Endothelial cell of umbilical vein (primary cell): ENCODE data around the gene ZNF628. TPM values are rescaled to one million over a fixed set of nuclear protein-coding genes. Genes with fewer than 3 reads are reported as not detected.

Source experiments
- BruUV-seq: library from RNA; stranded (reverse); fragments of 400-500 nt; replicated peaks from 2 replicates; lab custom pipeline; 2021; lab: Mats Ljungman, UMichigan
- CTCF ChIA-PET: fragments of 300-600, 350-600 bp; sonication (Branson Sonifier 250); formaldehyde crosslinking; loops from one replicate; lab custom pipeline; 2021; ENCODE audit warnings: antibody characterized with exemption, inconsistent platforms; lab: Charles Lee
- POLR2A ChIA-PET: fragments of 300-600, 350-600 bp; sonication (Branson Sonifier 250); formaldehyde crosslinking; loops from one replicate; lab custom pipeline; 2021; ENCODE audit warnings: antibody characterized with exemption, inconsistent platforms; lab: Charles Lee
- DNase-seq: peaks from one replicate; pipeline ENCODE4 v3.0.0-alpha.2; 2011; ENCODE audit warnings: low read depth, low spot score
- FAIRE-seq: peaks from 2 replicates; lab custom pipeline; 2011; peaks lifted over from hg19 to GRCh38; lab: Jason Lieb, UNC
- H2AFZ ChIP-seq: 2 replicates; pipeline ENCODE4 v1.6.0; 2012; ENCODE audit warnings: low read depth, low read length, control low read depth, inconsistent platforms
- H3K27ac ChIP-seq: 2 replicates; pipeline ENCODE4 v1.5.1; 2011; ENCODE audit warnings: low read depth, mild to moderate bottlenecking, control low read depth, low read length, moderate library complexity; ENCODE audit not compliant: insufficient read depth
- H3K27me3 ChIP-seq, 2 experiments: 2 replicates each; pipeline versions ENCODE4 v1.6.0 to v1.6.1; 2011; ENCODE audit warnings: low read length in 2 of 2, mixed read lengths in 1 of 2; ENCODE audit not compliant: control insufficient read depth in 2 of 2, insufficient read depth in 2 of 2
- H3K36me3 ChIP-seq, 2 experiments: 2 replicates in 1 of 2; 3 replicates in 1 of 2; pipeline ENCODE4 v1.5.1; 2011; ENCODE audit warnings: low read length in 2 of 2, mild to moderate bottlenecking in 1 of 2, moderate library complexity in 1 of 2; ENCODE audit not compliant: control insufficient read depth in 2 of 2, insufficient read depth in 2 of 2; ENCODE audit errors: extremely low read depth in 1 of 2
- H3K4me1 ChIP-seq: 3 replicates; pipeline ENCODE4 v1.5.1; 2011; ENCODE audit warnings: mild to moderate bottlenecking, low read length; ENCODE audit not compliant: control insufficient read depth, insufficient read depth; ENCODE audit errors: extremely low read depth
- H3K4me2 ChIP-seq: 2 replicates; pipeline ENCODE4 v1.6.1; 2011; ENCODE audit warnings: low read length, control low read depth, mixed read lengths; ENCODE audit not compliant: insufficient read depth
- H3K4me3 ChIP-seq, 3 experiments: fragments of 200-600 bp in 1 of 3; sonication (generic), shearing (Covaris generic) in 1 of 3; replicated peaks in 1 of 3; 2 replicates each; pipeline ENCODE4 v1.5.1; 2011 to 2016; ENCODE audit warnings: control low read depth in 3 of 3, low read length in 3 of 3, mild to moderate bottlenecking in 2 of 3, inconsistent platforms in 1 of 3, low read depth in 1 of 3, moderate library complexity in 1 of 3; ENCODE audit not compliant: insufficient read depth in 1 of 3
- H3K79me2 ChIP-seq: 2 replicates; pipeline ENCODE4 v1.6.0; 2012; ENCODE audit warnings: low read length, inconsistent platforms; ENCODE audit not compliant: control insufficient read depth, insufficient read depth
- H3K9ac ChIP-seq: replicated peaks from 2 replicates; pipeline ENCODE3; 2011; ENCODE audit warnings: low read length, control low read depth; ENCODE audit not compliant: insufficient read depth; ENCODE audit errors: extremely low read depth
- H3K9me1 ChIP-seq: replicated peaks from 3 replicates; pipeline ENCODE4 v1.6.0; 2011; ENCODE audit warnings: mild to moderate bottlenecking, low read length; ENCODE audit not compliant: control insufficient read depth, insufficient read depth; ENCODE audit errors: extremely low read depth
- H3K9me3 ChIP-seq: replicated peaks from 2 replicates; pipeline ENCODE4 v1.5.1; 2012; ENCODE audit warnings: low read length, inconsistent platforms; ENCODE audit not compliant: control insufficient read depth, insufficient read depth
- H4K20me1 ChIP-seq: replicated peaks from 2 replicates; pipeline ENCODE3; 2011; ENCODE audit warnings: mild to moderate bottlenecking, low read length; ENCODE audit not compliant: control insufficient read depth, insufficient read depth; ENCODE audit errors: extremely low read depth
- EZH2 ChIP-seq: IDR thresholded peaks from 2 replicates; pipeline ENCODE4 v1.6.1; 2012; ENCODE audit warnings: borderline replicate concordance, low read depth, mild to moderate bottlenecking, moderate library complexity, low read length, inconsistent platforms; ENCODE audit not compliant: severe bottlenecking
- FOS ChIP-seq: IDR thresholded peaks from 2 replicates; pipeline ENCODE4 v1.6.1; 2011; ENCODE audit warnings: mild to moderate bottlenecking, low read length, moderate library complexity, borderline replicate concordance; ENCODE audit not compliant: insufficient read depth
- GATA2 ChIP-seq: IDR thresholded peaks from 2 replicates; pipeline ENCODE4 v1.7.0; 2011; ENCODE audit warnings: low read depth, mild to moderate bottlenecking, moderate library complexity, mixed read lengths, low read length; ENCODE audit not compliant: insufficient read length, insufficient read depth
- JUN ChIP-seq: IDR thresholded peaks from 2 replicates; pipeline ENCODE4 v1.6.1; 2011; ENCODE audit warnings: borderline replicate concordance, low read depth; ENCODE audit not compliant: insufficient read length, insufficient read depth
- MYC ChIP-seq: IDR thresholded peaks from one replicate; pipeline ENCODE4 v1.6.1; 2011; ENCODE audit warnings: mild to moderate bottlenecking, low read depth, low read length
- POLR2A ChIP-seq: IDR thresholded peaks from 2 replicates; pipeline ENCODE4 v1.6.1; 2012; ENCODE audit warnings: low read depth, mild to moderate bottlenecking, control low read depth, low read length
- POLR2AphosphoS5 ChIP-seq: IDR thresholded peaks from 2 replicates; pipeline ENCODE4 v1.6.1; 2012; ENCODE audit warnings: low read depth, mild to moderate bottlenecking, control low read depth, low read length, moderate library complexity; ENCODE audit not compliant: insufficient read depth
- dilution Hi-C: fragments of 300-500 bp; cut with MboI; formaldehyde crosslinking; loops from one replicate; pipeline ENCODE4 v1.15.0; 2019; ENCODE audit warnings: low sequenced_read_pairs; ENCODE audit not compliant: extremely low pct_ligation_motif_present
- intact Hi-C: fragments of 100-400 bp; cut with micrococcal nuclease; formaldehyde crosslinking; loops from one replicate; pipeline ENCODE4 v1.10.0; 2022
- polyA plus RNA-seq, 4 experiments: library from polyadenylated mRNA; depleted of rRNA in 3 of 4; stranded (reverse) in 3 of 4; unstranded in 1 of 4; fragments of >200 nt; gene quantifications; 2 replicates each; pipeline versions ENCODE4 v1.2.1 to v1.2.3, GENCODE V29; 2011 to 2012; ENCODE audit warnings: missing spikeins in 1 of 4
- total RNA-seq: library from RNA; stranded (reverse); gene quantifications from 2 replicates; pipeline ENCODE4 v1.2.3, GENCODE V29; 2021
- TF ChIP-seq, protein P1 (sequence below): IDR thresholded peaks from 2 replicates; pipeline ENCODE4 v1.6.1; 2011; ENCODE audit not compliant: insufficient read depth, insufficient read length
- TF ChIP-seq, protein P2 (sequence below), 2 donors: IDR thresholded peaks; 1 replicate in 1 of 2; 2 replicates in 1 of 2; pipeline ENCODE4 v1.5.1; 2011; ENCODE audit warnings: low read length in 2 of 2, mild to moderate bottlenecking in 2 of 2, moderate library complexity in 2 of 2, control low read depth in 1 of 2, inconsistent platforms in 1 of 2, low read depth in 1 of 2; ENCODE audit not compliant: insufficient read depth in 1 of 2; ENCODE audit errors: extremely low read depth in 1 of 2

The ZNF628 gene
- total and polyA plus RNA-seq, 2 donors (not counting 3 experiments of a cell fraction or from before 2014, with no cell fraction given): 2.0 to 10.4 TPM

DNA sequence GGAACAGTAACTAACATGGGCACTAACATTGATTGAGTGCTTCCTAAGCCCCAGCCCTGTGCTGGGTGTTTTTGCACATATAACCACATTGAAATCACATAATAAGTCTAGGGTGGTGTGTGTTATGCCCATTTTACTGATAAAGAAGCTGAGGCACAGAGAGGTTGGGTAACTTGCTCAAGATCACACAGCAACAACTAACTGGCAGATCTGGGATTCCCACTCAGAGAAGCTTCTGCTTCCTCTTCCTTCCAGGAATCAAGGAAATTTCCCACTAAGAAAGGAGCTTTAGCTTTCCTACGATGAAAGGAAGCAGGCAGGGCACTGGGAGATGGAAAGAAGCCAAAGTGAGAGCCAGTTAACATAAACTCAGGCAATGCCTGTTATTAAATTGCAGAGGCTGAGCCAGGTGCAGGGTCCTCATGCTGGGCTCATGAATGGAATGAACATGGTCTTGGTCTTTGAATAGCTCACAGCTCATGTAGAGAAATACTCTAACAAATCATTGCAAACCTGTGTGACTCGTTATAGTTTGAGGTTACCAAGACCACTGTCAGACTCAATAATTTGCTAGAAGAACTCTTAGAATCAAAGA lies 21.9 kb downstream of the ZNF628 start:
- dilution Hi-C loops (no loop called here), intact Hi-C loops (no loop called here)
- H3K27me3 ChIP-seq: no peaks in the 10 kb centered on the region
- no peaks in the 10 kb centered on the region for H3K36me3 ChIP-seq
- H4K20me1 ChIP-seq: no peaks in the 10 kb centered on the region
- no peak overlapping the region for H3K4me3 ChIP-seq
- no peaks in the 10 kb centered on the region for H3K79me2 ChIP-seq
- H3K9me3 ChIP-seq: no peaks in the 10 kb centered on the region
- ChIA-PET CTCF (interaction anchor here (2.1 to 2.7 kb wide), 2 partner anchors 11 to 31 kb away, joined by 6 to 22 read pairs; no protein-coding TSS in a partner anchor), POLR2A (interaction anchor here (0.6 kb wide), 1 partner anchor 85 kb away, joined by 4 read pairs; no protein-coding TSS in a partner anchor)
- H2AFZ ChIP-seq: no peak overlapping the region
- TF ChIP-seq MYC: no peak
- TF ChIP-seq EZH2: no peak
- TF ChIP-seq POLR2A: no peak
- TF ChIP-seq POLR2AphosphoS5: no peak
- TF ChIP-seq, protein P1, sequence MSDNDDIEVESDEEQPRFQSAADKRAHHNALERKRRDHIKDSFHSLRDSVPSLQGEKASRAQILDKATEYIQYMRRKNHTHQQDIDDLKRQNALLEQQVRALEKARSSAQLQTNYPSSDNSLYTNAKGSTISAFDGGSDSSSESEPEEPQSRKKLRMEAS: no peak
- TF ChIP-seq FOS: no peak
- TF ChIP-seq, protein P2, sequence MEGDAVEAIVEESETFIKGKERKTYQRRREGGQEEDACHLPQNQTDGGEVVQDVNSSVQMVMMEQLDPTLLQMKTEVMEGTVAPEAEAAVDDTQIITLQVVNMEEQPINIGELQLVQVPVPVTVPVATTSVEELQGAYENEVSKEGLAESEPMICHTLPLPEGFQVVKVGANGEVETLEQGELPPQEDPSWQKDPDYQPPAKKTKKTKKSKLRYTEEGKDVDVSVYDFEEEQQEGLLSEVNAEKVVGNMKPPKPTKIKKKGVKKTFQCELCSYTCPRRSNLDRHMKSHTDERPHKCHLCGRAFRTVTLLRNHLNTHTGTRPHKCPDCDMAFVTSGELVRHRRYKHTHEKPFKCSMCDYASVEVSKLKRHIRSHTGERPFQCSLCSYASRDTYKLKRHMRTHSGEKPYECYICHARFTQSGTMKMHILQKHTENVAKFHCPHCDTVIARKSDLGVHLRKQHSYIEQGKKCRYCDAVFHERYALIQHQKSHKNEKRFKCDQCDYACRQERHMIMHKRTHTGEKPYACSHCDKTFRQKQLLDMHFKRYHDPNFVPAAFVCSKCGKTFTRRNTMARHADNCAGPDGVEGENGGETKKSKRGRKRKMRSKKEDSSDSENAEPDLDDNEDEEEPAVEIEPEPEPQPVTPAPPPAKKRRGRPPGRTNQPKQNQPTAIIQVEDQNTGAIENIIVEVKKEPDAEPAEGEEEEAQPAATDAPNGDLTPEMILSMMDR (IDR thresholded peaks at IDR 0.05; ENCODE audit: extremely low read depth in 1 of 2, insufficient read depth in 1 of 2, low read depth in 1 of 2, low read length in 2 of 2): no peak
- TF ChIP-seq GATA2: no peak
- no peak for TF ChIP-seq JUN
- H3K9me1 ChIP-seq: no peaks in the 10 kb centered on the region
- no peak for DNase-seq
- no TSS peak for BruUV-seq
- H3K4me1 ChIP-seq: no peaks in the 10 kb centered on the region
- H3K4me2 ChIP-seq: no peak overlapping the region
- no peak for FAIRE-seq
- H3K27ac ChIP-seq: no peak overlapping the region
- no peak overlapping the region for H3K9ac ChIP-seq
